GM12878 (cell line): Measurements from ENCODE around the gene PAK2. TPM values are rescaled to one million over a fixed set of nuclear protein-coding genes. Genes with fewer than 3 reads are reported as not detected.

Experiments
- ATAC-seq: fragments of 200-7000 bp; cut with Tn5 transposase; 3 replicates; pipeline ENCODE4 v1.9.1; 2020; ENCODE audit warnings: mild to moderate bottlenecking, moderate library complexity
- BruUV-seq: library from RNA; stranded (reverse); fragments of 400-500 nt; replicated peaks from 2 replicates; lab custom pipeline; 2021; lab: Mats Ljungman, UMichigan
- CTCF ChIA-PET: fragments of 300-600 bp; sonication (Branson Sonifier 250); formaldehyde crosslinking; extraction: SDS; loops from one replicate; lab custom pipeline; 2021; ENCODE audit warnings: inconsistent platforms; lab: Yijun Ruan, JAX
- POLR2A ChIA-PET: fragments of 350-600 bp; formaldehyde crosslinking; extraction: SDS; loops from one replicate; lab custom pipeline; 2021; ENCODE audit warnings: inconsistent platforms; lab: Charles Lee
- RAD21 ChIA-PET: fragments of 300-600 bp; sonication (Branson Sonifier 250); formaldehyde crosslinking; loops from one replicate; lab custom pipeline; 2023; ENCODE audit warnings: antibody characterized with exemption; ENCODE audit not compliant: unreplicated experiment; lab: Charles Lee
- SMC1A ChIA-PET: fragments of 300-600 bp; sonication (Branson Sonifier 250); formaldehyde crosslinking; loops from one replicate; lab custom pipeline; 2023; ENCODE audit not compliant: unreplicated experiment, uncharacterized antibody; lab: Charles Lee
- DNase-seq: peaks from one replicate; pipeline ENCODE4 v3.0.0-alpha.2; 2011; ENCODE audit warnings: low read depth, low spot score
- FAIRE-seq: peaks from 3 replicates; lab custom pipeline; 2011; peaks lifted over from hg19 to GRCh38; lab: Jason Lieb, UNC
- H2AFZ ChIP-seq: 2 replicates; pipeline ENCODE4 v1.6.0; 2011; ENCODE audit warnings: low read depth, low read length, control low read depth; ENCODE audit not compliant: control insufficient read depth
- H3K27ac ChIP-seq: 2 replicates; pipeline ENCODE4 v1.5.1; 2011; ENCODE audit warnings: control low read depth; ENCODE audit not compliant: control insufficient read depth, insufficient read depth
- H3K27me3 ChIP-seq, 2 experiments: replicated peaks in 1 of 2; 2 replicates each; pipeline versions ENCODE4 v1.6.0 to v1.6.1; 2011; ENCODE audit warnings: low read length in 1 of 2; ENCODE audit not compliant: control insufficient read depth in 2 of 2, insufficient read depth in 2 of 2
- H3K36me3 ChIP-seq, 2 experiments: 2 replicates each; pipeline ENCODE4 v1.5.1; 2011; ENCODE audit warnings: low read length in 1 of 2; ENCODE audit not compliant: control insufficient read depth in 2 of 2, insufficient read depth in 2 of 2
- H3K4me1 ChIP-seq: 2 replicates; pipeline ENCODE4 v1.6.1; 2011; ENCODE audit warnings: mild to moderate bottlenecking, low read length, moderate library complexity, mixed read lengths; ENCODE audit not compliant: control insufficient read depth, insufficient read depth
- H3K4me2 ChIP-seq: 2 replicates; pipeline ENCODE4 v1.6.0; 2011; ENCODE audit warnings: control low read depth; ENCODE audit not compliant: control insufficient read depth, insufficient read depth
- H3K4me3 ChIP-seq: fragments of 200-600 bp; sonication (generic); 2 replicates; pipeline ENCODE4 v1.5.1; 2016
- H3K79me2 ChIP-seq: 2 replicates; pipeline ENCODE4 v1.6.0; 2011; ENCODE audit warnings: low read length; ENCODE audit not compliant: control insufficient read depth, insufficient read depth
- H3K9ac ChIP-seq: 2 replicates; pipeline ENCODE4 v1.8.0; 2011; ENCODE audit warnings: low read length, control low read depth, mixed read lengths; ENCODE audit not compliant: control insufficient read depth, insufficient read depth
- H3K9me3 ChIP-seq: replicated peaks from 3 replicates; pipeline ENCODE4 v1.5.1; 2011; ENCODE audit warnings: mild to moderate bottlenecking, low read length; ENCODE audit not compliant: control insufficient read depth, insufficient read depth
- H4K20me1 ChIP-seq: 2 replicates; pipeline ENCODE4 v1.6.0; 2011; ENCODE audit not compliant: control insufficient read depth, insufficient read depth
- ATF3 ChIP-seq: IDR thresholded peaks from 2 replicates; pipeline ENCODE4 v1.6.1; 2011; ENCODE audit warnings: low read depth, mild to moderate bottlenecking, low read length, moderate library complexity, borderline replicate concordance; ENCODE audit errors: extremely low read depth
- BMI1 ChIP-seq: fragments of 450-650 bp; IDR thresholded peaks from 2 replicates; pipeline ENCODE4 v1.6.1; 2016; ENCODE audit warnings: mild to moderate bottlenecking, moderate library complexity, borderline replicate concordance
- FOXM1 ChIP-seq: IDR thresholded peaks from 2 replicates; pipeline ENCODE4 v1.6.1; 2012; ENCODE audit warnings: low read depth, mild to moderate bottlenecking, inconsistent platforms, low read length, moderate library complexity
- HCFC1 ChIP-seq: fragments of 150-350 bp; IDR thresholded peaks from 2 replicates; pipeline ENCODE4 v1.6.1; 2014; ENCODE audit warnings: low read length
- MYC ChIP-seq: IDR thresholded peaks from 2 replicates; pipeline ENCODE4 v1.6.1; 2011; ENCODE audit warnings: mild to moderate bottlenecking, low read length, moderate library complexity, inconsistent platforms; ENCODE audit not compliant: insufficient read depth, insufficient replicate concordance, insufficient read length, severe bottlenecking
- NR2C1 ChIP-seq: fragments of 450-650 bp; IDR thresholded peaks from 2 replicates; pipeline ENCODE4 v1.6.1; 2017; ENCODE audit warnings: antibody characterized with exemption, mild to moderate bottlenecking, moderate library complexity
- RB1 ChIP-seq: fragments of 450-650 bp; formaldehyde crosslinking; IDR thresholded peaks from 2 replicates; pipeline ENCODE4 v1.6.1; 2017; ENCODE audit warnings: mild to moderate bottlenecking, borderline replicate concordance
- SIX5 ChIP-seq: IDR thresholded peaks from 2 replicates; pipeline ENCODE4 v1.6.1; 2011; ENCODE audit warnings: mild to moderate bottlenecking, low read depth, low read length, moderate library complexity; ENCODE audit not compliant: severe bottlenecking
- SRF ChIP-seq, 2 experiments: IDR thresholded peaks; 2 replicates each; pipeline ENCODE4 v1.6.1; 2011; ENCODE audit warnings: low read depth in 2 of 2, low read length in 2 of 2, mild to moderate bottlenecking in 1 of 2, moderate library complexity in 1 of 2
- TARDBP ChIP-seq: IDR thresholded peaks from 2 replicates; pipeline ENCODE4 v1.6.1; 2016; ENCODE audit warnings: borderline replicate concordance
- WRNIP1 ChIP-seq: IDR thresholded peaks from 2 replicates; pipeline ENCODE4 v1.6.1; 2011; ENCODE audit warnings: low read depth, low read length, improper control_type of control experiment, borderline replicate concordance
- ZNF217 ChIP-seq: fragments of 450-650 bp; IDR thresholded peaks from 2 replicates; pipeline ENCODE4 v1.6.1; 2017; ENCODE audit warnings: antibody characterized with exemption, mild to moderate bottlenecking
- WGBS: methylation state at CpG from one replicate; pipeline ENCODE4 v1.1.6; 2016; ENCODE audit warnings: low lambda C conversion rate; ENCODE audit not compliant: insufficient replicate concordance, insufficient coverage; ENCODE audit errors: missing lambda C conversion rate; 5-methylcytosine and 5-hydroxymethylcytosine counted together
- in situ Hi-C: fragments of 300-500 bp; cut with MboI; formaldehyde crosslinking; loops from 9 replicates; pipeline ENCODE4 v1.14.3; 2018; ENCODE audit warnings: mixed read lengths
- intact Hi-C: fragments of 100-400 bp; cut with micrococcal nuclease; formaldehyde crosslinking; loops from one replicate; pipeline ENCODE4 v1.14.2; 2022; ENCODE audit not compliant: unreplicated experiment
- polyA plus RNA-seq, 11 experiments: library from polyadenylated mRNA; depleted of rRNA in 4 of 11; unstranded in 6 of 11; stranded (reverse) in 5 of 11; fragments of >200 nt; fragmentation: Nextera tagmentation in 4 of 11; fragmentation: Illumina TruSeq in 1 of 11; extraction: Ambion mirVana in 4 of 11; extraction: Trizol in 1 of 11; gene quantifications; 1 replicate in 1 of 11; 2 replicates in 10 of 11; pipeline versions ENCODE4 v1.2.1 to v1.2.3, GENCODE V29; 2011 to 2016; ENCODE audit warnings: inconsistent platforms in 2 of 11, missing spikeins in 2 of 11, low read depth in 1 of 11
- total RNA-seq, 4 experiments: library from RNA; depleted of rRNA in 3 of 4; stranded (reverse); fragments of >200 nt in 3 of 4; fragmentation: Illumina TruSeq in 1 of 4; extraction: Trizol in 1 of 4; gene quantifications; 2 replicates each; pipeline versions ENCODE4 v1.2.1 to v1.2.3, GENCODE V29; 2013 to 2021

PAK2 gene
- total and polyA plus RNA-seq, 10 of the 15 experiments (the other 5 are each of a cell fraction or from before 2014, with no cell fraction given), result 9.0 to 59.1 (median 27.0) TPM

GRCh38 chr3:196778755-196779154 lies 39.1 kb downstream of the PAK2 start (continued):
- TF ChIP-seq FOXM1 (no peak), ZNF217 (no peak), HCFC1 (no peak), RB1 (no peak), NR2C1 (no peak), SRF (IDR thresholded peaks at IDR 0.05; ENCODE audit: low read depth in 2 of 2, low read length in 2 of 2) (no peak)
- TF ChIP-seq, all 136 proteins: peak for 0

DNA sequence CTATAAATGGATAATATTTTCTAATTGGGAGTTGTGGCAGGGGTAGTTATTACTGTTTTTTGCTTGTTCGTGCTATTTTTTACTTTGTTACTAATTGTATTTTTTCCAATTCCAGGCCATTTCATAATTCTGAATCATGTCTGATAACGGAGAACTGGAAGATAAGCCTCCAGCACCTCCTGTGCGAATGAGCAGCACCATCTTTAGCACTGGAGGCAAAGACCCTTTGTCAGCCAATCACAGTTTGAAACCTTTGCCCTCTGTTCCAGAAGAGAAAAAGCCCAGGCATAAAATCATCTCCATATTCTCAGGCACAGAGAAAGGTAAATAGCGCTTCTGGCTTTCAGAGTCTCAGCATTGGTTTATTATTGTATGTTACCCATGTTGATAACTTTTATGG lies 42.9 kb downstream of the PAK2 start:
- RAD21 ChIA-PET, result no interaction called here
- H3K79me2 ChIP-seq, result peaks cover 29% of the 10 kb centered on the region
- no TSS peak for BruUV-seq
- H3K27me3 ChIP-seq, result no peaks in the 10 kb centered on the region
- no peak overlapping the region for H3K4me3 ChIP-seq
- intact Hi-C loops, result no loop called here
- ATAC-seq, result no peak
- POLR2A ChIA-PET, result interaction anchor here (0.5 to 0.6 kb wide), 2 partner anchors 63 to 93 kb away, joined by 5 read pairs; no protein-coding TSS in a partner anchor
- no peak for FAIRE-seq
- H3K4me1 ChIP-seq, result no peaks in the 10 kb centered on the region
- WGBS, result 98% methylated on average over 4 of the region's 4 CpGs
- no peaks in the 10 kb centered on the region for H4K20me1 ChIP-seq
- H3K9me3 ChIP-seq, result peaks cover 23% of the 10 kb centered on the region
- CTCF ChIA-PET, result interaction anchor here (0.6 kb wide), 1 partner anchor 378 kb away, joined by 3 read pairs; no protein-coding TSS in a partner anchor
- no peak overlapping the region for H3K9ac ChIP-seq
- in situ Hi-C loops, result no loop called here
- no peak for DNase-seq
- no peak overlapping the region for H2AFZ ChIP-seq
- no peak overlapping the region for H3K27ac ChIP-seq
- TF ChIP-seq WRNIP1 (no peak), TARDBP (no peak), MYC (no peak), BMI1 (no peak), SIX5 (no peak), SRF (IDR thresholded peaks at IDR 0.05; ENCODE audit: low read depth in 2 of 2, low read length in 2 of 2) (no peak), ATF3 (no peak)
- SMC1A ChIA-PET, result no interaction called here
- H3K36me3 ChIP-seq, result peaks cover 2 to 25% of the 10 kb centered on the region in 2 experiments
- H3K4me2 ChIP-seq, result no peak overlapping the region
